GM18511 (cell line): ENCODE measurements around the gene CDK16.
"Not testable (repeated sequence)": the region's sequence is repeated elsewhere in the genome, so short reads cannot be mapped to it uniquely, and the experiment has no call there.

Experiments
- ATAC-seq: cut with Tn5 transposase; IDR thresholded peaks from one replicate; pipeline ENCODE4 v1.9.1; 2021; ENCODE audit warnings: mild to moderate bottlenecking, moderate library complexity; ENCODE audit not compliant: unreplicated experiment

Gene CDK16

DNA sequence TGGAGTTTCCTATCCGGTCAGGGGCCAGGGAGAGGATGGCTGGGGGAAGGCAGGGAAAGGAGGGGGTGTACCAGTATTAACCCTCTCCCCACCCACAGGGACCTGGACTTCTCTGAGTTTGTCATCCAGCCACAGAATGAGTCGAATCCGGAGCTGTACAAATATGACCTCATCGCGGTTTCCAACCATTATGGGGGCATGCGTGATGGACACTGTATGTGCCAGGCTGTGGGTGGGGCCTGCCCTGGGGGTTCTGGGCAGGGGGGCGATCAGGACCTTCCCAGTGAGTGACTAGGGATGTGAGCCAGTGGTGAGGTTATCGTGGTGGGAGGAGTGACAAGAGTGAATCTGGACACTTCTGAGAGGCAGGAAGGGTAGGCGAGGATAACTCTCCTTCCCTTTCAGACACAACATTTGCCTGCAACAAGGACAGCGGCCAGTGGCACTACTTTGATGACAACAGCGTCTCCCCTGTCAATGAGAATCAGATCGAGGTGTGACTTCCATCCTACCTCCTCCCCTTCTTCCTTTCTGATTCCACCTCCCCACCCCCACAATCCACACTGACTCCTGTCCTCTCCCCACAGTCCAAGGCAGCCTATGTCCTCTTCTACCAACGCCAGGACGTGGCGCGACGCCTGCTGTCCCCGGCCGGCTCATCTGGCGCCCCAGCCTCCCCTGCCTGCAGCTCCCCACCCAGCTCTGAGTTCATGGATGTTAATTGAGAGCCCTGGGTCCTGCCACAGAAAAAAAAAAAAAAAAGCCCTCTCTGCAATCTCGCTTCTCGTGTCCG, 28.9 kb downstream of the CDK16 start:
- ATAC-seq: no peak

DNA sequence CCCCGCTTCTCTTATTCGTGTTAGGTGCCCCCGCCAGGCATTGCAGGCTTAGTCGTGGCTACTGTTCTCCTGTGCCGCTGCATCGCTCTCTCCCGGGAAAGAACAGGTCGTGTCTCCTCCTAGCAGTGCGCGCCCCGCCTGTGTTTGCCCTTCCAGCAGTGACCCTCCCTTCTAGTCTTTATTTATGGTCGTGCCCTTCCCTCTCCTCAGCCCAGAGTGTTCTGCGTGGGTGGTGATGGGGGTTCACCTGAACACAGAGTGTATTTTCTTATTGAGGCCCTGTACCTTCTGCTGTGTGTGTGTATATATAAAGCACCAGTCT, 29.5 kb downstream of the CDK16 start:
- ATAC-seq: no peak

DNA sequence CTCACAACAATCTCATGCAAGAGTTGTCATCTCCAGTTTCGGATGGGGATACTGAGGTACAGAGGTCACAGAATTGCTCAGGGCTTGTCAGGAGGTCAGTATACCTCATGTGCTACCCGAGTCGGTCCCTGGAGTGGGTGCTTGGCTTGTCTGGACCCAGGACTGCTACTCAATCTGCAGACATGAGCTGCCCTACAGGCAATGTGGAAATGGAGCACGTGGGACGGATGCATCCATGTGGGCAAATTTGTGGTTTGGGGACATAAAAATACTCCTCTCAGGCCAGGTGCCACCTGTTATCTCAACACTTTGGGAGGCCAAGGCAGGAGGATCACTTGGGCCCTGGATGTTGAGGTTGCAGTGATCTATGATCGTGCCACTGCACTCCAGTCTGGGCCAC, 30.1 kb downstream of the CDK16 start:
- ATAC-seq: no peak

GRCh38 chrX:47250017-47250347, 31.5 kb downstream of the CDK16 start:
- no peak for ATAC-seq

GRCh38 chrX:47257620-47258019, 39.1 kb downstream of the CDK16 start:
- ATAC-seq: not testable (repeated sequence)

- no peak for ATAC-seq
These were observed 46.1 kb downstream of the CDK16 start for GRCh38 chrX:47264483-47265173.

GRCh38 chrX:47266643-47267042, 48.2 kb downstream of the CDK16 start:
- ATAC-seq: no peak

GRCh38 chrX:47272013-47272408, 53.5 kb downstream of the CDK16 start:
- no peak for ATAC-seq

DNA sequence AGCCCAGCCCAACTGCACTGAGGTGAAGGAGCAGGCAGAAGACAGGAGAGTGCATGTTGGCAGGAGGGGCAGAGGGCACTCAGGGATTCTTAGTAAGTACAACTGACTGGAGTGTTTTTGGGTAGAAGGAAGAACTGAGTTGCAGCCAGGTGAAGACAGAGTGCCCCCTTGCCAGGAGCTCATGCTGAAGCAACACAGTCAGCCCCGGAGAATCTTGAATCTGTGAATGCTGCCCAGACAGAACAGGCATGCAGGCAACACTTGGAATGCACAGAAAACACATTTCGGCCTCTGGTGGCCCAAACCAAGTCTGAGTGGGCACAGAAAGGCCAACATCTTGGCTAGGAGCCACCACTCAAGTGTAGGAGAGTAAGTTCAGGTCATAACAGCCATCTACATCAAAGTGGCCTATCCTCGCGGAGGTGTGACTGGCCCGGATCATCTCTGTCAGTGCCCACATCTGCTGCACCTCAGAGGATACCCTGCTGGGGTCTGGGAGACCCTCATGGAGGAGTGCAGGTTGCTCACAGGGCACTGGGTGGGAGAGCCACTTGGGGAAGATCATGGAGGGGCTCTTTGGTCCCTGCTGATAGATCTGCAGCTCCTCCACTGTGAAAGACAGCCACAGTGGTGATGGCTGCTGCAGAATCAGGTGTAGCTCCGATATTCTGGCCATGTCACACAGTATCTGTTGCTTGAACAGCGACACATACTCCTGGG, 54.7 kb downstream of the CDK16 start:
- ATAC-seq: no peak

DNA sequence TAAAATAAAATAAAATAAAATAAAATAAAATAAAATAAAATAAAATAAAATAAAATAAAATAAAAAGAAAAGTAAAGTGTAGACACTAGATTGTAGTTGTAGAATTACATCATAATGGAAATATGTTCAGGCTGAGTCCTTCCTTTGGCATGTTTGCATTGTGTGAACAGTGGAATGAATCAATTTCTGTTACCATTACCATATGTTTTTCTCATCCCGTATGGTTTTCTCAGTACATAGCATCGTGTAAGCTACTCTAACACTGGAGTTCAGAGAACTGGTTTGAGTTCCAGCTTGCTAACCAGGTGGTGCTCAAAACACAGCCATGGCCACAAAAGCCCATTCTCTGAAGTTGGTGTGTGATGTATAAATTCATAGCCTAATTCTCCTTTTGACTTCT, 60.2 kb downstream of the CDK16 start:
- ATAC-seq: no peak
